IMR-90 (cell line): Measurements from ENCODE around the gene ZNF236. TPM values are rescaled to one million over a fixed set of nuclear protein-coding genes. Genes with fewer than 3 reads are reported as not detected.

Source experiments
- ATAC-seq: fragments of 200-7000 bp; cut with Tn5 transposase; 2 replicates; pipeline ENCODE4 v1.9.1; 2020; ENCODE audit warnings: low read depth, mild to moderate bottlenecking, moderate library complexity
- BruUV-seq: library from RNA; stranded (reverse); fragments of 400-500 nt; replicated peaks from 2 replicates; lab custom pipeline; 2021; lab: Mats Ljungman, UMichigan
- CTCF ChIA-PET: fragments of 300-600 bp; formaldehyde crosslinking; extraction: SDS; loops from one replicate; lab custom pipeline; 2021; ENCODE audit warnings: antibody characterized with exemption; lab: Yijun Ruan, JAX
- POLR2A ChIA-PET: fragments of 300-600 bp; sonication (Branson Sonifier 250); formaldehyde crosslinking; loops from one replicate; lab custom pipeline; 2022; ENCODE audit warnings: antibody characterized with exemption; ENCODE audit not compliant: unreplicated experiment; lab: Charles Lee
- DNase-seq: peaks from one replicate; pipeline ENCODE4 v3.0.0; 2013
- H2AFZ ChIP-seq: replicated peaks from 2 replicates; pipeline ENCODE3; 2013; ENCODE audit warnings: low read length, mild to moderate bottlenecking; ENCODE audit not compliant: poor library complexity
- H2AK5ac ChIP-seq: 2 replicates; pipeline ENCODE4 v1.6.1; 2013; ENCODE audit warnings: low read depth, low read length, inconsistent platforms
- H2AK9ac ChIP-seq: replicated peaks from 2 replicates; pipeline ENCODE3; 2013; ENCODE audit warnings: mild to moderate bottlenecking, low read depth, low read length, moderate library complexity; ENCODE audit not compliant: poor library complexity
- H2BK120ac ChIP-seq: 2 replicates; pipeline ENCODE4 v1.6.1; 2013; ENCODE audit warnings: low read depth, low read length, inconsistent platforms
- H2BK15ac ChIP-seq: 3 replicates; pipeline ENCODE4 v1.6.1; 2013; ENCODE audit warnings: low read depth, low read length, inconsistent platforms
- H2BK20ac ChIP-seq: 2 replicates; pipeline ENCODE4 v1.6.1; 2013; ENCODE audit warnings: low read depth, mild to moderate bottlenecking, inconsistent platforms, low read length, moderate library complexity
- H2BK5ac ChIP-seq: 2 replicates; pipeline ENCODE4 v1.6.1; 2013; ENCODE audit warnings: mild to moderate bottlenecking, low read depth, low read length, inconsistent platforms; ENCODE audit not compliant: poor library complexity, severe bottlenecking
- H3K14ac ChIP-seq: replicated peaks from 2 replicates; pipeline ENCODE4 v1.6.1; 2013; ENCODE audit warnings: low read depth, low read length, inconsistent platforms
- H3K18ac ChIP-seq: 2 replicates; pipeline ENCODE4 v1.6.1; 2013; ENCODE audit warnings: low read depth, low read length, control low read depth
- H3K23ac ChIP-seq: 2 replicates; pipeline ENCODE4 v1.6.1; 2013; ENCODE audit warnings: low read depth, low read length, inconsistent platforms
- H3K27ac ChIP-seq: 2 replicates; pipeline ENCODE4 v1.5.1; 2013; ENCODE audit warnings: mild to moderate bottlenecking, control low read depth, low read length; ENCODE audit not compliant: insufficient read depth
- H3K27me3 ChIP-seq: 2 replicates; pipeline ENCODE4 v1.6.1; 2013; ENCODE audit warnings: low read length; ENCODE audit not compliant: control insufficient read depth, insufficient read depth
- H3K36me3 ChIP-seq: 2 replicates; pipeline ENCODE4 v1.6.1; 2013; ENCODE audit warnings: low read length, mixed read lengths; ENCODE audit not compliant: control insufficient read depth, insufficient read depth
- H3K4ac ChIP-seq: 2 replicates; pipeline ENCODE4 v1.6.1; 2013; ENCODE audit warnings: low read depth, low read length, inconsistent platforms
- H3K4me1 ChIP-seq: 2 replicates; pipeline ENCODE4 v1.6.1; 2013; ENCODE audit warnings: low read length, mixed read lengths; ENCODE audit not compliant: control insufficient read depth, insufficient read depth
- H3K4me2 ChIP-seq: 2 replicates; pipeline ENCODE4 v1.6.1; 2013; ENCODE audit warnings: low read depth, mild to moderate bottlenecking, control low read depth, low read length, moderate library complexity
- H3K4me3 ChIP-seq: 2 replicates; pipeline ENCODE4 v1.5.1; 2013; ENCODE audit warnings: low read depth, mild to moderate bottlenecking, control low read depth, low read length, moderate library complexity; ENCODE audit not compliant: insufficient read depth
- H3K56ac ChIP-seq: 2 replicates; pipeline ENCODE4 v1.6.1; 2013; ENCODE audit warnings: low read length, inconsistent platforms; ENCODE audit not compliant: insufficient read depth; ENCODE audit errors: extremely low read depth
- H3K79me1 ChIP-seq, 2 experiments: 2 replicates each; pipeline ENCODE4 v1.6.1; 2013; ENCODE audit warnings: low read length in 2 of 2, inconsistent platforms in 1 of 2, low read depth in 1 of 2
- H3K9ac ChIP-seq: 2 replicates; pipeline ENCODE4 v1.6.1; 2013; ENCODE audit warnings: low read depth, low read length, control low read depth
- H3K9me1 ChIP-seq: 2 replicates; pipeline ENCODE4 v1.6.1; 2013; ENCODE audit warnings: low read length, inconsistent platforms; ENCODE audit not compliant: insufficient read depth
- H3K9me3 ChIP-seq: 2 replicates; pipeline ENCODE4 v1.6.1; 2013; ENCODE audit warnings: low read length; ENCODE audit not compliant: control insufficient read depth, insufficient read depth
- H4K20me1 ChIP-seq: 2 replicates; pipeline ENCODE4 v1.6.1; 2013; ENCODE audit warnings: low read length, inconsistent platforms; ENCODE audit not compliant: insufficient read depth
- H4K5ac ChIP-seq: 2 replicates; pipeline ENCODE4 v1.6.1; 2013; ENCODE audit warnings: mild to moderate bottlenecking, low read depth, low read length, control low read depth
- H4K8ac ChIP-seq, 2 experiments: 2 replicates each; pipeline ENCODE4 v1.6.1; 2013; ENCODE audit warnings: low read depth in 2 of 2, low read length in 2 of 2, control low read depth in 1 of 2, inconsistent platforms in 1 of 2
- H4K91ac ChIP-seq: 2 replicates; pipeline ENCODE4 v1.6.1; 2013; ENCODE audit warnings: low read depth, low read length, inconsistent platforms; ENCODE audit not compliant: insufficient read depth
- BHLHE40 ChIP-seq: fragments of 150-350 bp; IDR thresholded peaks from 2 replicates; pipeline ENCODE4 v1.6.1; 2016; ENCODE audit warnings: mild to moderate bottlenecking, low read depth, low read length
- CEBPB ChIP-seq: IDR thresholded peaks from 2 replicates; pipeline ENCODE4 v1.6.1; 2012; ENCODE audit warnings: low read depth, low read length, improper control_type of control experiment
- CHD1 ChIP-seq: IDR thresholded peaks from 2 replicates; pipeline ENCODE4 v1.6.1; 2012; ENCODE audit warnings: low read depth, low read length, improper control_type of control experiment
- CTCF ChIP-seq: conservative IDR thresholded peaks from 2 replicates; pipeline ENCODE4 v1.5.1; 2012; ENCODE audit warnings: mild to moderate bottlenecking, low read depth, low read length, improper control_type of control experiment
- FOS ChIP-seq: fragments of 150-350 bp; IDR thresholded peaks from 2 replicates; pipeline ENCODE4 v1.6.1; 2016; ENCODE audit warnings: low read depth, low read length
- MAFK ChIP-seq: IDR thresholded peaks from 2 replicates; pipeline ENCODE4 v1.6.1; 2012; ENCODE audit warnings: low read depth, low read length, improper control_type of control experiment
- MAZ ChIP-seq: IDR thresholded peaks from 2 replicates; pipeline ENCODE4 v1.6.1; 2012; ENCODE audit warnings: low read depth, mild to moderate bottlenecking, low read length, improper control_type of control experiment, moderate library complexity, borderline replicate concordance
- MXI1 ChIP-seq: IDR thresholded peaks from 2 replicates; pipeline ENCODE4 v1.6.1; 2012; ENCODE audit warnings: low read depth, mild to moderate bottlenecking, low read length, moderate library complexity, borderline replicate concordance
- NFE2L2 ChIP-seq: fragments of 150-350 bp; IDR thresholded peaks from 2 replicates; pipeline ENCODE4 v1.6.1; 2016; ENCODE audit warnings: low read depth, mild to moderate bottlenecking, low read length
- POLR2A ChIP-seq: IDR thresholded peaks from 2 replicates; pipeline ENCODE4 v1.6.1; 2012; ENCODE audit warnings: mild to moderate bottlenecking, low read depth, low read length
- RAD21 ChIP-seq: IDR thresholded peaks from 2 replicates; pipeline ENCODE4 v1.6.1; 2012; ENCODE audit warnings: low read length, improper control_type of control experiment
- RCOR1 ChIP-seq: IDR thresholded peaks from 2 replicates; pipeline ENCODE4 v1.6.1; 2012; ENCODE audit warnings: mild to moderate bottlenecking, low read length, improper control_type of control experiment; ENCODE audit not compliant: insufficient replicate concordance
- RFX5 ChIP-seq: IDR thresholded peaks from 2 replicates; pipeline ENCODE4 v1.8.0; 2012; ENCODE audit warnings: low read depth, mild to moderate bottlenecking, low read length, moderate library complexity
- SMC3 ChIP-seq: fragments of 150-350 bp; IDR thresholded peaks from 2 replicates; pipeline ENCODE4 v1.6.1; 2016; ENCODE audit warnings: low read depth, mild to moderate bottlenecking, antibody characterized with exemption, low read length, moderate library complexity
- WGBS, 2 experiments: methylation state at CpG; one replicate each; pipeline versions ENCODE4 v1.1.5 to v1.1.7; 2013; ENCODE audit warnings: missing lambda C conversion rate in 2 of 2; ENCODE audit not compliant: insufficient read length in 1 of 2; ENCODE audit errors: extremely low coverage in 2 of 2; 5-methylcytosine and 5-hydroxymethylcytosine counted together
- dilution Hi-C: fragments of 300-500 bp; cut with HindIII; formaldehyde crosslinking; loops from one replicate; pipeline ENCODE4 v1.14.3; 2018; ENCODE audit warnings: low sequenced_read_pairs; ENCODE audit not compliant: unreplicated experiment
- in situ Hi-C: fragments of 300-500 bp; cut with MboI; formaldehyde crosslinking; loops from 3 replicates; pipeline ENCODE4 v1.14.3; 2019; ENCODE audit warnings: low sequenced_read_pairs, inconsistent platforms, mixed read lengths
- intact Hi-C: fragments of 100-400 bp; cut with micrococcal nuclease; formaldehyde crosslinking; loops from 2 replicates; pipeline ENCODE4 v1.10.0; 2022
- polyA plus RNA-seq, 3 experiments: library from polyadenylated mRNA; depleted of rRNA; stranded (reverse); fragments of >200 nt; gene quantifications; 2 replicates each; pipeline ENCODE4 v1.2.3, GENCODE V29; 2012; ENCODE audit warnings: low replicate concordance in 1 of 3
- total RNA-seq: library from RNA; depleted of rRNA; stranded (reverse); fragments of >200 nt; gene quantifications from 2 replicates; pipeline ENCODE4 v1.2.3, GENCODE V29; 2012
- TF ChIP-seq, protein P1 (sequence below): fragments of 150-350 bp; IDR thresholded peaks from 2 replicates; pipeline ENCODE4 v1.6.1; 2016; ENCODE audit warnings: low read depth, mild to moderate bottlenecking, low read length, moderate library complexity, borderline replicate concordance

Gene ZNF236
- total and polyA plus RNA-seq, 2 of the 4 experiments (the other 2 are of a cell fraction) = 3.6 to 9.7 TPM

- no peak overlapping the region for H2BK5ac ChIP-seq
- H3K79me1 ChIP-seq = no peaks in the 10 kb centered on the region
- H3K4me3 ChIP-seq = no peak overlapping the region
- H3K4me2 ChIP-seq = no peak overlapping the region
- intact Hi-C loops (no loop called here), in situ Hi-C loops (no loop called here), dilution Hi-C loops (no loop called here)
- no peak overlapping the region for H3K27ac ChIP-seq
- ATAC-seq = no peak
- TF ChIP-seq POLR2A = no peak
- no peak for TF ChIP-seq CTCF
- no peak for TF ChIP-seq CHD1
- TF ChIP-seq RFX5 = no peak
- no peak for TF ChIP-seq NFE2L2
- no peak for TF ChIP-seq MAZ
- TF ChIP-seq RCOR1 = no peak
- no peak for TF ChIP-seq CEBPB
- no peak for TF ChIP-seq SMC3
- TF ChIP-seq MXI1 = no peak
- no peak for TF ChIP-seq MAFK
- TF ChIP-seq BHLHE40 = no peak
- TF ChIP-seq RAD21 = no peak
- TF ChIP-seq, protein P1, sequence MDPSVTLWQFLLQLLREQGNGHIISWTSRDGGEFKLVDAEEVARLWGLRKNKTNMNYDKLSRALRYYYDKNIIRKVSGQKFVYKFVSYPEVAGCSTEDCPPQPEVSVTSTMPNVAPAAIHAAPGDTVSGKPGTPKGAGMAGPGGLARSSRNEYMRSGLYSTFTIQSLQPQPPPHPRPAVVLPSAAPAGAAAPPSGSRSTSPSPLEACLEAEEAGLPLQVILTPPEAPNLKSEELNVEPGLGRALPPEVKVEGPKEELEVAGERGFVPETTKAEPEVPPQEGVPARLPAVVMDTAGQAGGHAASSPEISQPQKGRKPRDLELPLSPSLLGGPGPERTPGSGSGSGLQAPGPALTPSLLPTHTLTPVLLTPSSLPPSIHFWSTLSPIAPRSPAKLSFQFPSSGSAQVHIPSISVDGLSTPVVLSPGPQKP = no peak
- TF ChIP-seq FOS = no peak
- H3K36me3 ChIP-seq = peaks cover 3% of the 10 kb centered on the region; the same call in 1 of the 2 replicates
- H3K27me3 ChIP-seq = no peaks in the 10 kb centered on the region; the same call in 1 of the 2 replicates
- DNase-seq = no peak
- no peaks in the 10 kb centered on the region for H3K4me1 ChIP-seq
- no peak overlapping the region for H3K56ac ChIP-seq
- H4K8ac ChIP-seq = no peak overlapping the region
- no peaks in the 10 kb centered on the region for H4K20me1 ChIP-seq
- H3K14ac ChIP-seq = no peak overlapping the region
- WGBS, 2 experiments = 45% methylated on average over 2 of the region's 6 CpGs; no CpG with 5 or more reads in 1 of the 2 experiments
- H4K91ac ChIP-seq = no peak overlapping the region
- no peaks in the 10 kb centered on the region for H3K9me3 ChIP-seq
- CTCF ChIA-PET = interaction anchor here (1.2 to 1.7 kb wide), 2 partner anchors 13 to 199 kb away, joined by 3 to 5 read pairs; no protein-coding TSS in a partner anchor
- no peak overlapping the region for H3K4ac ChIP-seq
- no peaks in the 10 kb centered on the region for H3K9me1 ChIP-seq
- BruUV-seq = no TSS peak
- no peak overlapping the region for H4K5ac ChIP-seq
- no peak overlapping the region for H2BK120ac ChIP-seq
- no peak overlapping the region for H3K9ac ChIP-seq
- no peak overlapping the region for H2BK20ac ChIP-seq
- no peak overlapping the region for H2AFZ ChIP-seq
- H2AK9ac ChIP-seq = no peak overlapping the region
- POLR2A ChIA-PET = no interaction called here
- no peak overlapping the region for H3K23ac ChIP-seq
- H3K18ac ChIP-seq = no peak overlapping the region
- H2AK5ac ChIP-seq = no peak overlapping the region
- no peak overlapping the region for H2BK15ac ChIP-seq
Observed at GRCh38 chr18:77012806-77013541, 190.6 kb downstream of the ZNF236 start.
